IMR-90 (cell line): ENCODE results near the gene SKAP1. TPM values are rescaled to one million over a fixed set of nuclear protein-coding genes. Genes with fewer than 3 reads are reported as not detected.

Experiments used
- ATAC-seq: fragments of 200-7000 bp; cut with Tn5 transposase; 2 replicates; pipeline ENCODE4 v1.9.1; 2020; ENCODE audit warnings: low read depth, mild to moderate bottlenecking, moderate library complexity
- BruUV-seq: library from RNA; stranded (reverse); fragments of 400-500 nt; replicated peaks from 2 replicates; lab custom pipeline; 2021; lab: Mats Ljungman, UMichigan
- CTCF ChIA-PET: fragments of 300-600 bp; formaldehyde crosslinking; extraction: SDS; loops from one replicate; lab custom pipeline; 2021; ENCODE audit warnings: antibody characterized with exemption; lab: Yijun Ruan, JAX
- POLR2A ChIA-PET: fragments of 300-600 bp; sonication (Branson Sonifier 250); formaldehyde crosslinking; loops from one replicate; lab custom pipeline; 2022; ENCODE audit warnings: antibody characterized with exemption; ENCODE audit not compliant: unreplicated experiment; lab: Charles Lee
- DNase-seq: peaks from one replicate; pipeline ENCODE4 v3.0.0; 2013
- H2AFZ ChIP-seq: replicated peaks from 2 replicates; pipeline ENCODE3; 2013; ENCODE audit warnings: low read length, mild to moderate bottlenecking; ENCODE audit not compliant: poor library complexity
- H2AK5ac ChIP-seq: 2 replicates; pipeline ENCODE4 v1.6.1; 2013; ENCODE audit warnings: low read depth, low read length, inconsistent platforms
- H2AK9ac ChIP-seq: replicated peaks from 2 replicates; pipeline ENCODE3; 2013; ENCODE audit warnings: mild to moderate bottlenecking, low read depth, low read length, moderate library complexity; ENCODE audit not compliant: poor library complexity
- H2BK120ac ChIP-seq: 2 replicates; pipeline ENCODE4 v1.6.1; 2013; ENCODE audit warnings: low read depth, low read length, inconsistent platforms
- H2BK15ac ChIP-seq: 3 replicates; pipeline ENCODE4 v1.6.1; 2013; ENCODE audit warnings: low read depth, low read length, inconsistent platforms
- H2BK20ac ChIP-seq: 2 replicates; pipeline ENCODE4 v1.6.1; 2013; ENCODE audit warnings: low read depth, mild to moderate bottlenecking, inconsistent platforms, low read length, moderate library complexity
- H2BK5ac ChIP-seq: 2 replicates; pipeline ENCODE4 v1.6.1; 2013; ENCODE audit warnings: mild to moderate bottlenecking, low read depth, low read length, inconsistent platforms; ENCODE audit not compliant: poor library complexity, severe bottlenecking
- H3K14ac ChIP-seq: replicated peaks from 2 replicates; pipeline ENCODE4 v1.6.1; 2013; ENCODE audit warnings: low read depth, low read length, inconsistent platforms
- H3K18ac ChIP-seq: 2 replicates; pipeline ENCODE4 v1.6.1; 2013; ENCODE audit warnings: low read depth, low read length, control low read depth
- H3K23ac ChIP-seq: 2 replicates; pipeline ENCODE4 v1.6.1; 2013; ENCODE audit warnings: low read depth, low read length, inconsistent platforms
- H3K27ac ChIP-seq: 2 replicates; pipeline ENCODE4 v1.5.1; 2013; ENCODE audit warnings: mild to moderate bottlenecking, control low read depth, low read length; ENCODE audit not compliant: insufficient read depth
- H3K27me3 ChIP-seq: 2 replicates; pipeline ENCODE4 v1.6.1; 2013; ENCODE audit warnings: low read length; ENCODE audit not compliant: control insufficient read depth, insufficient read depth
- H3K36me3 ChIP-seq: 2 replicates; pipeline ENCODE4 v1.6.1; 2013; ENCODE audit warnings: low read length, mixed read lengths; ENCODE audit not compliant: control insufficient read depth, insufficient read depth
- H3K4ac ChIP-seq: 2 replicates; pipeline ENCODE4 v1.6.1; 2013; ENCODE audit warnings: low read depth, low read length, inconsistent platforms
- H3K4me1 ChIP-seq: 2 replicates; pipeline ENCODE4 v1.6.1; 2013; ENCODE audit warnings: low read length, mixed read lengths; ENCODE audit not compliant: control insufficient read depth, insufficient read depth
- H3K4me2 ChIP-seq: 2 replicates; pipeline ENCODE4 v1.6.1; 2013; ENCODE audit warnings: low read depth, mild to moderate bottlenecking, control low read depth, low read length, moderate library complexity
- H3K4me3 ChIP-seq: 2 replicates; pipeline ENCODE4 v1.5.1; 2013; ENCODE audit warnings: low read depth, mild to moderate bottlenecking, control low read depth, low read length, moderate library complexity; ENCODE audit not compliant: insufficient read depth
- H3K56ac ChIP-seq: 2 replicates; pipeline ENCODE4 v1.6.1; 2013; ENCODE audit warnings: low read length, inconsistent platforms; ENCODE audit not compliant: insufficient read depth; ENCODE audit errors: extremely low read depth
- H3K79me1 ChIP-seq, 2 experiments: 2 replicates each; pipeline ENCODE4 v1.6.1; 2013; ENCODE audit warnings: low read length in 2 of 2, inconsistent platforms in 1 of 2, low read depth in 1 of 2
- H3K9ac ChIP-seq: 2 replicates; pipeline ENCODE4 v1.6.1; 2013; ENCODE audit warnings: low read depth, low read length, control low read depth
- H3K9me1 ChIP-seq: 2 replicates; pipeline ENCODE4 v1.6.1; 2013; ENCODE audit warnings: low read length, inconsistent platforms; ENCODE audit not compliant: insufficient read depth
- H3K9me3 ChIP-seq: 2 replicates; pipeline ENCODE4 v1.6.1; 2013; ENCODE audit warnings: low read length; ENCODE audit not compliant: control insufficient read depth, insufficient read depth
- H4K20me1 ChIP-seq: 2 replicates; pipeline ENCODE4 v1.6.1; 2013; ENCODE audit warnings: low read length, inconsistent platforms; ENCODE audit not compliant: insufficient read depth
- H4K5ac ChIP-seq: 2 replicates; pipeline ENCODE4 v1.6.1; 2013; ENCODE audit warnings: mild to moderate bottlenecking, low read depth, low read length, control low read depth
- H4K8ac ChIP-seq, 2 experiments: 2 replicates each; pipeline ENCODE4 v1.6.1; 2013; ENCODE audit warnings: low read depth in 2 of 2, low read length in 2 of 2, control low read depth in 1 of 2, inconsistent platforms in 1 of 2
- H4K91ac ChIP-seq: 2 replicates; pipeline ENCODE4 v1.6.1; 2013; ENCODE audit warnings: low read depth, low read length, inconsistent platforms; ENCODE audit not compliant: insufficient read depth
- NFE2L2 ChIP-seq: fragments of 150-350 bp; IDR thresholded peaks from 2 replicates; pipeline ENCODE4 v1.6.1; 2016; ENCODE audit warnings: low read depth, mild to moderate bottlenecking, low read length
- WGBS, 2 experiments: methylation state at CpG; one replicate each; pipeline versions ENCODE4 v1.1.5 to v1.1.7; 2013; ENCODE audit warnings: missing lambda C conversion rate in 2 of 2; ENCODE audit not compliant: insufficient read length in 1 of 2; ENCODE audit errors: extremely low coverage in 2 of 2; 5-methylcytosine and 5-hydroxymethylcytosine counted together
- dilution Hi-C: fragments of 300-500 bp; cut with HindIII; formaldehyde crosslinking; loops from one replicate; pipeline ENCODE4 v1.14.3; 2018; ENCODE audit warnings: low sequenced_read_pairs; ENCODE audit not compliant: unreplicated experiment
- in situ Hi-C: fragments of 300-500 bp; cut with MboI; formaldehyde crosslinking; loops from 3 replicates; pipeline ENCODE4 v1.14.3; 2019; ENCODE audit warnings: low sequenced_read_pairs, inconsistent platforms, mixed read lengths
- intact Hi-C: fragments of 100-400 bp; cut with micrococcal nuclease; formaldehyde crosslinking; loops from 2 replicates; pipeline ENCODE4 v1.10.0; 2022
- polyA plus RNA-seq, 3 experiments: library from polyadenylated mRNA; depleted of rRNA; stranded (reverse); fragments of >200 nt; gene quantifications; 2 replicates each; pipeline ENCODE4 v1.2.3, GENCODE V29; 2012; ENCODE audit warnings: low replicate concordance in 1 of 3
- total RNA-seq: library from RNA; depleted of rRNA; stranded (reverse); fragments of >200 nt; gene quantifications from 2 replicates; pipeline ENCODE4 v1.2.3, GENCODE V29; 2012

The SKAP1 gene
- total and polyA plus RNA-seq, 2 of the 4 experiments (the other 2 are of a cell fraction): not detected

- no peak for ATAC-seq
- Histone ChIP-seq H3K9me1 (no peaks in the 10 kb centered on the region), H3K36me3 (no peaks in the 10 kb centered on the region), H4K8ac (no peak overlapping the region), H2BK120ac (no peak overlapping the region), H3K4me1 (no peaks in the 10 kb centered on the region), H2BK20ac (no peak overlapping the region), H4K5ac (no peak overlapping the region), H4K91ac (no peak overlapping the region), H3K18ac (no peak overlapping the region), H3K27me3 (peaks cover 34% of the 10 kb centered on the region), H3K27ac (no peak overlapping the region), H3K56ac (no peak overlapping the region), H2AK9ac (no peak overlapping the region), H2BK5ac (no peak overlapping the region), H2BK15ac (no peak overlapping the region), H4K20me1 (no peaks in the 10 kb centered on the region), H2AK5ac (no peak overlapping the region), H3K4me2 (no peak overlapping the region), H3K23ac (no peak overlapping the region), H2AFZ (no peak overlapping the region), H3K4me3 (no peak overlapping the region), H3K4ac (no peak overlapping the region), H3K9me3 (no peaks in the 10 kb centered on the region), H3K14ac (no peak overlapping the region), H3K9ac (no peak overlapping the region), H3K79me1 (no peaks in the 10 kb centered on the region)
- in situ Hi-C loops: no loop called here
- CTCF ChIA-PET: no interaction called here
- TF ChIP-seq NFE2L2: no peak
- no CpG with 5 or more reads among the region's 1 CpG for WGBS, 2 experiments
- intact Hi-C loops: no loop called here
- dilution Hi-C loops: no loop called here
- POLR2A ChIA-PET: no interaction called here
- no TSS peak for BruUV-seq
- DNase-seq: no peak
Measured at GRCh38 chr17:48276776-48277175, 153.2 kb downstream of the SKAP1 start.
